ENCODE data around the gene SNRPA. TPM values are rescaled to one million over a fixed set of nuclear protein-coding genes. Genes with fewer than 3 reads are reported as not detected.

The SNRPA gene
- 100 to 1,000 TPM; 245 to 465 TPM for total RNA-seq

- intact Hi-C loops (cut with DNase I, micrococcal nuclease): loop anchor here (1.0 to 2.0 kb wide), 20 partner anchors 26 to 646 kb away; partner anchors contain the start of genes COQ8B (in 2 of the 2), NUMBL (in 2 of the 2), RAB4B (in 2 of the 2) and AKT2 (in 1 of the 2)
- Mint-ChIP-seq H3K4me1 (peaks cover 42% of the 10 kb centered on the region), H3K36me3 (ENCODE audit: low read depth) (peaks cover 43% of the 10 kb centered on the region), H3K27ac (peak within 1 kb of the TSS; percentile 99), H3K9me3 (ENCODE audit: low read depth) (no peaks in the 10 kb centered on the region), H3K27me3 (no peaks in the 10 kb centered on the region), H3K4me3 (peak within 1 kb of the TSS; percentile 81)
- ATAC-seq (peak; percentile 70), DNase-seq (peak; percentile 98)
- POLR2A ChIA-PET: interaction anchor here (0.7 to 3.7 kb wide), 10 partner anchors 16 to 578 kb away, joined by 3 to 46 read pairs (median 4); partner anchors contain the start of genes COQ8B, EGLN2, ITPKC and RAB4B
- CTCF ChIA-PET: interaction anchor here (0.6 to 1.6 kb wide), 15 partner anchors 9 to 558 kb away, joined by 3 to 17 read pairs (median 4); partner anchors contain the start of genes COQ8B, EGLN2, ITPKC and RAB4B
Measured at GRCh38 chr19:40750874-40751537, at the start of gene SNRPA. SNRPA (plus strand) TSS chr19:40751203; CDS start chr19:40751409, 206 bp downstream.

DNA sequence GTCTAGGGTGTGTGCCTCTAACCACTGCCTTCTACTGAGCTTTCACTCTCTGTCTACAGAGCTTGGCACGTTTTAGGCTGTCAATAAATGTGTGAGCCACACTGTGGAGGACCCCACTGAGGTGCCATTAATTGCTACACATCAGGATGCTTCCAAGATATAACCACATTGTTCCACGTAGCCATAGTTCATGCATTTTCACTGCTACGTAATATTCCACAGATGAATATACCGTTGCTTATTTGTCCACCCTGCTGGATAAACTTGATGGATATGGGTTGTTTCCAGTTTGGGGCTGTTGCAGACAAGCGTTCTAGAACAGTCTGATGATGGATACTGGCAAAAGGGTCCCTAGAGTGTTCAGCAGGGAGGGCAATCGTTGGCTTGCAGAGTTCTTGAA, 49.2 kb upstream of the SNRPA start:
- Mint-ChIP-seq H3K4me1 (no peaks in the 10 kb centered on the region), H3K36me3 (ENCODE audit: low read depth) (peaks cover 25% of the 10 kb centered on the region), H3K27ac (no peak overlapping the region), H3K27me3 (no peaks in the 10 kb centered on the region), H3K9me3 (ENCODE audit: low read depth) (no peaks in the 10 kb centered on the region), H3K4me3 (no peak overlapping the region)
- POLR2A ChIA-PET: no interaction called here
- intact Hi-C loops (cut with DNase I, micrococcal nuclease): no loop called here
- no peak for DNase-seq
- no peak for ATAC-seq
- CTCF ChIA-PET: no interaction called here

GRCh38 chr19:40702337-40703012, 48.5 kb upstream of the SNRPA start:
- Mint-ChIP-seq H3K36me3 (ENCODE audit: low read depth) (peaks cover 25% of the 10 kb centered on the region), H3K27ac (no peak overlapping the region), H3K27me3 (no peaks in the 10 kb centered on the region), H3K4me1 (no peaks in the 10 kb centered on the region), H3K9me3 (ENCODE audit: low read depth) (no peaks in the 10 kb centered on the region), H3K4me3 (no peak overlapping the region)
- ChIA-PET CTCF (interaction anchor here (0.7 kb wide), 1 partner anchor 40 kb away, joined by 3 read pairs; no protein-coding TSS in a partner anchor), POLR2A (no interaction called here)
- no peak for DNase-seq
- ATAC-seq: no peak
- intact Hi-C loops (cut with DNase I, micrococcal nuclease): no loop called here

- Mint-ChIP-seq H3K27ac (no peak overlapping the region), H3K27me3 (no peaks in the 10 kb centered on the region), H3K4me3 (no peak overlapping the region), H3K36me3 (ENCODE audit: low read depth) (peaks cover 25% of the 10 kb centered on the region), H3K9me3 (ENCODE audit: low read depth) (no peaks in the 10 kb centered on the region), H3K4me1 (no peaks in the 10 kb centered on the region)
- POLR2A ChIA-PET: no interaction called here
- no peak for ATAC-seq
- CTCF ChIA-PET: interaction anchor here (0.7 to 1.0 kb wide), 2 partner anchors 39 to 116 kb away, joined by 3 to 4 read pairs; no protein-coding TSS in a partner anchor
- no peak for DNase-seq
- intact Hi-C loops (cut with DNase I, micrococcal nuclease): no loop called here
Measured at GRCh38 chr19:40703029-40703755, 47.8 kb upstream of the SNRPA start.

GRCh38 chr19:40704491-40705361, 46.3 kb upstream of the SNRPA start:
- no peak overlapping the region for H3K27ac Mint-ChIP-seq
- DNase-seq: no peak
- intact Hi-C loops (cut with DNase I, micrococcal nuclease): no loop called here
- H3K4me1 Mint-ChIP-seq: no peaks in the 10 kb centered on the region
- H3K36me3 Mint-ChIP-seq (ENCODE audit: low read depth): peaks cover 32% of the 10 kb centered on the region
- H3K27me3 Mint-ChIP-seq: no peaks in the 10 kb centered on the region
- ChIA-PET POLR2A (no interaction called here), CTCF (interaction anchor here (0.6 kb wide), 1 partner anchor 101 kb away, joined by 3 read pairs; no protein-coding TSS in a partner anchor)
- no peaks in the 10 kb centered on the region for H3K9me3 Mint-ChIP-seq (ENCODE audit: low read depth)
- H3K4me3 Mint-ChIP-seq: no peak overlapping the region
- no peak for ATAC-seq

- H3K9me3 Mint-ChIP-seq (ENCODE audit: low read depth): no peaks in the 10 kb centered on the region
- no peak overlapping the region for H3K27ac Mint-ChIP-seq
- peaks cover 34% of the 10 kb centered on the region for H3K36me3 Mint-ChIP-seq (ENCODE audit: low read depth)
- intact Hi-C loops (cut with DNase I, micrococcal nuclease): no loop called here
- no peaks in the 10 kb centered on the region for H3K4me1 Mint-ChIP-seq
- ATAC-seq (no peak), DNase-seq (no peak)
- POLR2A ChIA-PET: no interaction called here
- CTCF ChIA-PET: no interaction called here
- H3K4me3 Mint-ChIP-seq: no peak overlapping the region
- no peaks in the 10 kb centered on the region for H3K27me3 Mint-ChIP-seq
Measured at GRCh38 chr19:40705362-40705651, 45.7 kb upstream of the SNRPA start.

DNA sequence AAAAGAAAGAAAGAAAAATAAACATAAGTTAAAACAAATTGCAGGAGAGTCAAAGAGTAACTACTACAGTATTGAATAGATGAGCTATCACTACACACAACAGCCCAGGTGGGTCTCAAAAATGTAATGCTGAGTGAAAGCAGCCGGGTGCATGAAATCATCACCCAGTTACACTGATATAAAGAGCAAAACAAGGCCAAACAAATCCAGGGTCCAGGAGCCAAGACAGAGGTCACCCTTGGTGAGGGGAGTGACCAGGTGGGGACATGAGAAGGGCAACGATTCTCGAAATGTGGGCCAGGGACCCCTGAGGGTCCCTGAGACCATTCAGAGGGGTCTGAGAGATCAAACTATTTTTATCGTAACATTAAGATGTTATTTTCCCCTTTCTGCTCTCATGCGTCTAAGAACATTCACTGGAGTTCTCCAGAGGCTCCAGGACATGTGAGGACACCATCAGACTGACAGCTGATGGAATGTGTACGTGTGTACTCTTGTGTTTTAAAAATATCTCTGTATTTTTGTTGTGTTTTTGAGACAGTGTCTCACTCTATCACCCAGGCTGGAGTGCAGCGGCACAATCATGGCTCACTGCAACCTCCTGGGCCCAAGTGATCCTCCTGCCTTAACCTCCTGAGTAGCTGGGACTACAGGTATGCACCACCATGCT, 44.9 kb upstream of the SNRPA start:
- H3K4me1 Mint-ChIP-seq: no peaks in the 10 kb centered on the region
- CTCF ChIA-PET: interaction anchor here (0.7 kb wide), 1 partner anchor 1536 kb away, joined by 4 read pairs; no protein-coding TSS in a partner anchor
- POLR2A ChIA-PET: no interaction called here
- no peak overlapping the region for H3K27ac Mint-ChIP-seq
- DNase-seq (no peak), ATAC-seq (no peak)
- no peaks in the 10 kb centered on the region for H3K27me3 Mint-ChIP-seq
- H3K4me3 Mint-ChIP-seq: no peak overlapping the region
- peaks cover 33% of the 10 kb centered on the region for H3K36me3 Mint-ChIP-seq (ENCODE audit: low read depth)
- no peaks in the 10 kb centered on the region for H3K9me3 Mint-ChIP-seq (ENCODE audit: low read depth)
- intact Hi-C loops (cut with DNase I, micrococcal nuclease): no loop called here

DNA sequence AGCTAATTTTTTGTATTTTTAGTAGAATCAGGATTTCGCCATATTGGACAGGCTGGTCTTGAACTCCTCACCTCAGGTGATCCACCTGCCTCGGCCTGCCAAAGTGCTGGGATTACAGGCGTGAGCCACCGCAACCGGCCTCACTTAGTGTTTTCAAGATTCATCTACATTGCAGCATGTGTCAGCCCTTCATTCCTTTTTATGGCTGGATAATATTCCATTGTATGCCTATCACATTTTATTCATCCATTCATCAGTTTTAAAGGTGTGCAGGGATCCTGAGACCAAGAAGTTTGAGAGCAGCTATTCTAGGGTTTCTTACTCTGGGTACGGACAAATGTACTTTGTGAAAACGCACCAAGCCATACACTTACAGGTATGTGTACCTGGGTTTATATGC, 43.4 kb upstream of the SNRPA start:
- DNase-seq (no peak), ATAC-seq (no peak)
- peaks cover 5% of the 10 kb centered on the region for H3K4me1 Mint-ChIP-seq
- CTCF ChIA-PET: interaction anchor here (0.6 kb wide), 1 partner anchor 33 kb away, joined by 4 read pairs; no protein-coding TSS in a partner anchor
- no peaks in the 10 kb centered on the region for H3K9me3 Mint-ChIP-seq (ENCODE audit: low read depth)
- peaks cover 35% of the 10 kb centered on the region for H3K36me3 Mint-ChIP-seq (ENCODE audit: low read depth)
- no peak overlapping the region for H3K4me3 Mint-ChIP-seq
- POLR2A ChIA-PET: no interaction called here
- H3K27ac Mint-ChIP-seq: no peak overlapping the region
- H3K27me3 Mint-ChIP-seq: no peaks in the 10 kb centered on the region
- intact Hi-C loops (cut with DNase I, micrococcal nuclease): no loop called here

GRCh38 chr19:40709817-40710216, 41.2 kb upstream of the SNRPA start:
- no peak overlapping the region for H3K27ac Mint-ChIP-seq
- POLR2A ChIA-PET: no interaction called here
- CTCF ChIA-PET: no interaction called here
- peaks cover 17% of the 10 kb centered on the region for H3K4me1 Mint-ChIP-seq
- H3K36me3 Mint-ChIP-seq (ENCODE audit: low read depth): peaks cover 31% of the 10 kb centered on the region
- DNase-seq: no peak
- intact Hi-C loops (cut with DNase I, micrococcal nuclease): loop anchor here in 1 of 2 experiments (10.0 kb wide), 1 partner anchor 245 kb away; the partner anchor contains the start of genes BLVRB and SPTBN4
- H3K27me3 Mint-ChIP-seq: no peaks in the 10 kb centered on the region
- no peak overlapping the region for H3K4me3 Mint-ChIP-seq
- no peaks in the 10 kb centered on the region for H3K9me3 Mint-ChIP-seq (ENCODE audit: low read depth)
- no peak for ATAC-seq

DNA sequence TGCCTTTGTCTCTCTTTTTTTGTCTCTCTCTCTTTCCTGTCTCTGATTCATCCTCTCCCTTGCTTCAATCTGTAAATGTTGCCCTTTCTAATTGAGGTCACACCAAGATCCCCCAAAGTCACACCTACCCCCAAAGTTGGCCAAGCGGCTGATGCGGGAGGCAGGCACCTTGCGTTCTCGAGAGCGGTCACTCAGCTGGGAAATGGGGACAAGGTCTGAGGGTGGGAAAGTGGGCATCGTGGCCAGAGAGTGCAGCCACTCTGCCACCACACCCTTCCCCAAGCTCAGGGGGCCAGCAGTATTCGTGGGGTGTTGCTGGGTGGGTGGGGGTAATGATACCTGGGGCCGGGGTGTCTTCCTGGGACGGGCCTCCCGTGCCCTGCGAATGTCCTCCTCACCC, 37.1 kb upstream of the SNRPA start:
- CTCF ChIA-PET: no interaction called here
- peak overlapping the region; percentile 79 for H3K27ac Mint-ChIP-seq

More for the DNA sequence above, 37.1 kb upstream of the SNRPA start:
- intact Hi-C loops (cut with DNase I, micrococcal nuclease): loop anchor here in 1 of 2 experiments (10.0 kb wide), 1 partner anchor 249 kb away; the partner anchor contains the start of genes BLVRB and SPTBN4
- H3K9me3 Mint-ChIP-seq (ENCODE audit: low read depth): no peaks in the 10 kb centered on the region
- POLR2A ChIA-PET: no interaction called here
- H3K4me1 Mint-ChIP-seq: peaks cover 42% of the 10 kb centered on the region
- ATAC-seq (no peak), DNase-seq (no peak)
- H3K27me3 Mint-ChIP-seq: no peaks in the 10 kb centered on the region
- peak overlapping the region; percentile 93 for H3K4me3 Mint-ChIP-seq
- peaks cover 24% of the 10 kb centered on the region for H3K36me3 Mint-ChIP-seq (ENCODE audit: low read depth)
